Lung (tissue), 12 donors: Measurements from ENCODE around the gene TMEM59L. TPM values are rescaled to one million over a fixed set of nuclear protein-coding genes. Genes with fewer than 3 reads are reported as not detected.

ENCODE experiments used
- ATAC-seq: fragments of 200-7000 bp; cut with Tn5 transposase; one replicate; pipeline ENCODE4 v1.9.1; 2020; ENCODE audit warnings: moderate number of reproducible peaks; ENCODE audit not compliant: insufficient read depth, low FRiP score
- DNase-seq, 3 donors: peaks; one replicate each; pipeline ENCODE4 v3.0.0-alpha.2; 2013 to 2017
- H3K27ac ChIP-seq, 2 donors: one replicate each; pipeline ENCODE4 v1.5.1; 2013; ENCODE audit warnings: mild to moderate bottlenecking in 2 of 2, moderate library complexity in 2 of 2, control low read depth in 1 of 2, inconsistent platforms in 1 of 2, low read depth in 1 of 2, low read length in 1 of 2
- H3K27me3 ChIP-seq, 3 donors: one replicate each; pipeline ENCODE4 v1.5.1; 2013; ENCODE audit warnings: low read length in 2 of 3; ENCODE audit not compliant: control insufficient read depth in 3 of 3, insufficient read depth in 3 of 3
- H3K36me3 ChIP-seq, 4 donors: one replicate each; pipeline ENCODE4 v1.5.1; 2013; ENCODE audit warnings: low read length in 4 of 4, mild to moderate bottlenecking in 1 of 4, moderate library complexity in 1 of 4; ENCODE audit not compliant: control insufficient read depth in 4 of 4, insufficient read depth in 4 of 4
- H3K4me1 ChIP-seq, 5 donors: one replicate each; pipeline ENCODE4 v1.5.1; 2013; ENCODE audit warnings: low read length in 5 of 5, mild to moderate bottlenecking in 2 of 5, moderate library complexity in 1 of 5; ENCODE audit not compliant: control insufficient read depth in 5 of 5, insufficient read depth in 5 of 5
- H3K4me3 ChIP-seq: one replicate; pipeline ENCODE4 v1.5.1; 2013; ENCODE audit warnings: mild to moderate bottlenecking, control low read depth, moderate library complexity
- H3K9ac ChIP-seq, 2 donors: one replicate each; pipeline ENCODE4 v1.5.1; 2013; ENCODE audit warnings: low read length in 2 of 2, control low read depth in 1 of 2; ENCODE audit not compliant: insufficient read depth in 1 of 2
- H3K9me3 ChIP-seq, 4 donors: one replicate each; pipeline ENCODE4 v1.5.1; 2013; ENCODE audit warnings: low read length in 3 of 4, mild to moderate bottlenecking in 1 of 4, moderate library complexity in 1 of 4; ENCODE audit not compliant: control insufficient read depth in 4 of 4, insufficient read depth in 3 of 4
- WGBS, 2 donors: extraction: QIAGEN DNeasy Blood & Tissue Kit; methylation state at CpG; one replicate each; pipeline ENCODE4 v1.1.7; 2013; 5-methylcytosine and 5-hydroxymethylcytosine counted together
- polyA plus RNA-seq, 2 donors: library from polyadenylated mRNA; stranded (reverse); fragments of 200-250 nt; gene quantifications; one replicate each; pipeline ENCODE4 v1.2.1, GENCODE V29; 2013
- total RNA-seq, 2 donors: library from RNA; depleted of rRNA in 1 of 2; stranded (reverse); fragments of >200 nt in 1 of 2; gene quantifications; one replicate each; pipeline ENCODE4 v1.2.1, GENCODE V29; 2014 to 2021
- TF ChIP-seq, protein P1 (sequence below): IDR thresholded peaks from 2 replicates; pipeline ENCODE4 v1.5.1; 2012; ENCODE audit warnings: mild to moderate bottlenecking; ENCODE audit errors: control extremely low read depth, extremely low read depth
- donor health status: control.
- donor health status: control.
- donor health status: Bipolar disorder and iron deficiency.
- donor health status: healthy.
- donor health status: DM: yes; HTN: yes; CAD: no.

The TMEM59L gene
- total and polyA plus RNA-seq, 4 donors: 0.49 to 2.8 (median 1.4) TPM

GRCh38 chr19:18626906-18627305, 14.2 kb downstream of the TMEM59L start:
- Histone ChIP-seq H3K4me3 (no peak overlapping the region), H3K9ac (no peak overlapping the region), H3K4me1 (no peaks in the 10 kb centered on the region), H3K9me3 (no peaks in the 10 kb centered on the region), H3K27me3 (no peaks in the 10 kb centered on the region), H3K27ac (no peak overlapping the region), H3K36me3 (no peaks in the 10 kb centered on the region)
- WGBS, 2 donors: 73 to 82% methylated on average over 2 of the region's 2 CpGs
- TF ChIP-seq, protein P1, sequence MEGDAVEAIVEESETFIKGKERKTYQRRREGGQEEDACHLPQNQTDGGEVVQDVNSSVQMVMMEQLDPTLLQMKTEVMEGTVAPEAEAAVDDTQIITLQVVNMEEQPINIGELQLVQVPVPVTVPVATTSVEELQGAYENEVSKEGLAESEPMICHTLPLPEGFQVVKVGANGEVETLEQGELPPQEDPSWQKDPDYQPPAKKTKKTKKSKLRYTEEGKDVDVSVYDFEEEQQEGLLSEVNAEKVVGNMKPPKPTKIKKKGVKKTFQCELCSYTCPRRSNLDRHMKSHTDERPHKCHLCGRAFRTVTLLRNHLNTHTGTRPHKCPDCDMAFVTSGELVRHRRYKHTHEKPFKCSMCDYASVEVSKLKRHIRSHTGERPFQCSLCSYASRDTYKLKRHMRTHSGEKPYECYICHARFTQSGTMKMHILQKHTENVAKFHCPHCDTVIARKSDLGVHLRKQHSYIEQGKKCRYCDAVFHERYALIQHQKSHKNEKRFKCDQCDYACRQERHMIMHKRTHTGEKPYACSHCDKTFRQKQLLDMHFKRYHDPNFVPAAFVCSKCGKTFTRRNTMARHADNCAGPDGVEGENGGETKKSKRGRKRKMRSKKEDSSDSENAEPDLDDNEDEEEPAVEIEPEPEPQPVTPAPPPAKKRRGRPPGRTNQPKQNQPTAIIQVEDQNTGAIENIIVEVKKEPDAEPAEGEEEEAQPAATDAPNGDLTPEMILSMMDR: no peak
- no peak for DNase-seq
- ATAC-seq: no peak

DNA sequence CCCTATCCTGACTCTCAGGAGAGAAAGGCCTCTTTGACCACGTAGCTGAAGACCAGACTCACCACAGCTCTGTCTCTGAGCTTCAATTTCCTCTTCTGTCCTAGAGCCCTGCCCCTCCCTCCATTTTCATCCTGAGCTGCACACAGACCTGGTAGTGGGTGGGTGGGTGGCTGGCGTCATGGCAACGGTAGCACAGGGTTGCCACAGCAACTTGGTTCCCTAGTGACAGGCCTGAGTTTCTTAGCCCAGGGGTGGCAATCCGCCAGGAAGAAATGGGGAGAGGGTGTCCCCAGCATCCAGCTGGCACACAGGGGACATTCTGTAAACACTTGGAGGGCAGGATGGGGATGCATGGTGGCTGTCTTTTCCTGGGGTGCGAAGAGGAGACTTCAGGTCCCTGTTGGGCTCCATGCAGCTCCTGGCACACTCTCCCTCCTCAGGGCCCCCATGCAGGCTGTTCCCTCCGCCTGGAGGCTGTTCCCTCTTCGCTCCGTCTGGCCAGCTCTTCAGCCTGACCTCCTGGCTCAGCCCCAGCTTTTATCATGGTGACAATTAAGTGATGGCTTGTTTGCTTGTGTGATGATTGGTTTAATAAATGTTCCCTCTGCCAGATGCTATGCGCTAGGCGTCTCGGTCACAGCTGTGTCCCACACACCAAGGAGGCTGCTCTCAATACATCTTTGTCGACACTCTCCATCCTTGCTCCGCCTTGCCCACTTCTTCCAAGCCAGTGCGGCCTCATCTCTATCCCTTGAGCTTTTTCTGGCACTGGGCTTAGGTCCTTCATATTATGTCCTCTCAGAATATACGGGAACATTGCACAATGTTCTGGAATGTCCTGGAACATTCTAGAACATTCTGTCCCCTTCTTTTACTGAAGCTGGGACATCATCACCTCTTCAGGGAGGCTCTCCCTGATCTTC, 16.8 kb downstream of the TMEM59L start:
- Histone ChIP-seq H3K4me1 (no peaks in the 10 kb centered on the region), H3K4me3 (no peak overlapping the region), H3K27ac (no peak overlapping the region), H3K9ac (no peak overlapping the region), H3K27me3 (no peaks in the 10 kb centered on the region), H3K36me3 (no peaks in the 10 kb centered on the region), H3K9me3 (no peaks in the 10 kb centered on the region)
- 68 to 74% methylated on average over 15 of the region's 15 CpGs for WGBS, 2 donors
- TF ChIP-seq, protein P1: no peak
- no peak for ATAC-seq
- DNase-seq: peak in 1 of 3 donors; percentile 43

DNA sequence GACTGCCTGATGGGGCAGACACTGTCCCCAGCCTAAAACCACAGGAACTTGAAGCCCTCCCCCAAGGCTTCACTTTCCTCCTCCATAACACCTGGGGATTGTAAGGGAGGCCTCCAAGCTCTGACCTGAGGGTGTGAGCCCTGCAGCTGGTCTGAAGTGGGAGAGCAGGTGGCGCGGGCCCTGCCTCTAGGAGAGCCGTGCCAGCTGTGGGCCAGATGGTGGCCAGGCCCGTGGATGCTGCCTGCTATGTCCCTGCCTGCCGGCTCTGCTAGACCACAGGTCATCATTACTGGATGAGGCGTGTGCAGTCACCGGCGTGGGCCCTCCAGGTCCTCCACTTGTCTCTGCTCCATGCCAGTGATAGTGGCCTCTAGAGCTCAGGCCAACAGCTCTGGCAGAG, 20.7 kb downstream of the TMEM59L start:
- DNase-seq: no peak
- no peaks in the 10 kb centered on the region for H3K27me3 ChIP-seq
- no peak overlapping the region for H3K9ac ChIP-seq
- H3K27ac ChIP-seq: no peak overlapping the region
- H3K4me3 ChIP-seq: no peak overlapping the region
- no peaks in the 10 kb centered on the region for H3K36me3 ChIP-seq
- TF ChIP-seq, protein P1: no peak
- peaks cover 0 to 6% (median 4%) of the 10 kb centered on the region in 5 donors for H3K4me1 ChIP-seq
- H3K9me3 ChIP-seq: no peaks in the 10 kb centered on the region
- ATAC-seq: no peak
- 80 to 91% methylated on average over 8 of the region's 8 CpGs for whole genome bisulfite sequencing, 2 donors
